ENCODE results near the gene RABAC1. TPM values are rescaled to one million over a fixed set of nuclear protein-coding genes. Genes with fewer than 3 reads are reported as not detected.

The RABAC1 gene
- total and polyA plus RNA-seq, 9 of the 15 experiments (the other 6 are each of a cell fraction or from before 2014, with no cell fraction given), result 2.4 to 28.1 (median 9.3) TPM

GRCh38 chr19:41957838-41958366, 1.2 kb downstream of the RABAC1 start (continued):
- TF ChIP-seq MGA (IDR thresholded peaks at IDR 0.05) (no peak; the same call in 1 of the 2 replicates), YY1 (IDR thresholded peaks at IDR 0.05; ENCODE audit: borderline replicate concordance in 1 of 3, control insufficient read depth in 1 of 3, extremely low read depth in 1 of 3, insufficient read depth in 3 of 3, insufficient read length in 1 of 3, insufficient replicate concordance in 2 of 3, low read depth in 1 of 3, low read length in 2 of 3) (no peak), NFIC (IDR thresholded peaks at IDR 0.05) (no peak; the same call in 1 of the 2 replicates), SP1 (CRISPR knock-in tag; IDR thresholded peaks at IDR 0.05) (no peak; the same call in 1 of the 2 replicates), BMI1 (IDR thresholded peaks at IDR 0.05; ENCODE audit: low read length) (no peak), E2F6 (IDR thresholded peaks at IDR 0.05; ENCODE audit: borderline replicate concordance in 1 of 2, extremely low read depth in 1 of 2, insufficient read depth in 1 of 2, insufficient read length in 1 of 2, low read depth in 1 of 2, low read length in 1 of 2, poor library complexity in 1 of 2, severe bottlenecking in 1 of 2) (peak in 1 of 2 experiments; percentile 50), USF1 (CRISPR knock-in tag; IDR thresholded peaks at IDR 0.05) (peak; percentile 63), KDM5B (IDR thresholded peaks at IDR 0.05; ENCODE audit: insufficient replicate concordance, low read depth, low read length) (no peak), CTCF (IDR thresholded peaks at IDR 0.05 in 2 of 3, conservative IDR thresholded peaks at IDR 0.05 in 1 of 3; ENCODE audit: insufficient read depth in 2 of 3, low read depth in 1 of 3, low read length in 3 of 3) (peak; percentile 92 to 97 (median 94))
